Measurements from ENCODE around the gene RALA.
"Not testable (repeated sequence)": the region's sequence is repeated elsewhere in the genome, so short reads cannot be mapped to it uniquely, and the experiment has no call there.

The RALA gene

DNA sequence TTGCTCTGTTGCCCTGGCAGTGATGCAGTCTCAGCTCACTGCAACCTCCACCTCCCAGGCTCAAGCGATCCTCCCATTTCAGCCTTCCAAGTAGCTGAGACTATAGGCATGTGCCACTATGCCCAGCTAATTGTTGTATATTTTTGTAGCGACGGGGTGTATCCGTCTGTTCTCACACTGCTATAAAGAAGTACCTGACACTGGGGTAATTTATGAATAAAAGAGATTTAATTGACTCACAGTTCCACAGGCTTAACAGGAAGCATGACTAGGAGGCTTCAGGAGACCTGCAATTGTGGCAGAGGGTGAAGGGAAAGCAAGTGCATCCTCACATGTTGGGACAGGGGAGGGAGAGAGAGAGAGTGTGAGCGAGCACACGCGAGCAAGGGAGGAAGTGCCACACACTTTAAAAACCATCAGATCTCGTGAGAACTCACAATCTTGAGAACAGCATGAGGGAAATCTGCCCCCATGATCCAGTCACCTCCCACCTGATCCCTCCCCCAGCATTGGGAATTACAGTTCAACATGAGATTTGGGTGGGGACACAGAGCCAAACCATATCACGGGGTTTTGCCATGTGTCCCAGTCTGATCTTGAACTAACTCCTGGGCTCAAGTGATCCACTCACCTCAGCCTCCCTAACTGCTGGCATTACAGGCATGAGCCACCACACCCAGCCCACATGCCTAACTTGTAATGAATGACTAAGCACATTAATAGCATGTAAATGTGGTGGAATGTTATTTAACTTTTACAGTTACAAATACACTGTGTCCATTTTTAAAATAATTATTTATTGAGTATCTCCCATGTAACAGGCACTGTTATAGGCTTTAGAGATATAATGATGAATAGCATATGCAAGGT lies 65.5 kb downstream of the RALA start:
- DNase-seq: peak; percentile 48

DNA sequence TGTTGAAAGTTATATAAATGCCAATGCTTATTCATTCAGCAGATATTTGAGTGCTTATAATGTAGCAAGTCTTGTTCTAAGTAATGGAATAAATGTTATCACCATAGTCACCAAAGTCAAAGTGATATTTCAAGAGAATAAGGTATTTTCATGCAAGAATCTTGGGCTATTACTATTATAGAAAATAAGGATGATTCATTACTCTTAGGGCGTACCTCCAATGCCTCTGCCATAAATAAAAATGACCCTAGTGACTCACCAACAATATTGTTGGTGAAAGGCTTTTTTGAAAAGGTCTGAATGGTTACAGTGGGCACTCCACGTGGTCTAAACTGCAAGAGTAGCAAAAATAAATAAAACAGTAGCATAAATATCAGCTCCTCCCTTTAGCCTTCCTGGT lies 68.4 kb downstream of the RALA start:
- peak; percentile 65 for DNase-seq

DNA sequence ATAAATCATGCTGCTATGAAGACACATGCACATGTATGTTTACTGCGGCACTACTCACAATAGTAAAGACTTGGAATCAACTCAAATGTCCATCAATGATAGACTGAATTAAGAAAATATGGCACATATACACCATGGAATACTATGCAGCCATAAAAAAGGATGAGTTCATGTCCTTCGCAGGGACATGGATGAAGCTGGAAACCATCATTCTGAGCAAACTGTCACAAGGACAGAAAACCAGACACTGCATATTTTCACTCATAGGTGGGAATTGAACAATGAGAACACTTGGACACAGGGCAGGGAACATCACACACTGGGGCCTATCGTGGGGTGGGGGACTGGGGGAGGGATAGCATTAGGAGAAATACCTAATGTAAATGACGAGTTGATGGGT lies 69.7 kb downstream of the RALA start:
- DNase-seq: not testable (repeated sequence)

DNA sequence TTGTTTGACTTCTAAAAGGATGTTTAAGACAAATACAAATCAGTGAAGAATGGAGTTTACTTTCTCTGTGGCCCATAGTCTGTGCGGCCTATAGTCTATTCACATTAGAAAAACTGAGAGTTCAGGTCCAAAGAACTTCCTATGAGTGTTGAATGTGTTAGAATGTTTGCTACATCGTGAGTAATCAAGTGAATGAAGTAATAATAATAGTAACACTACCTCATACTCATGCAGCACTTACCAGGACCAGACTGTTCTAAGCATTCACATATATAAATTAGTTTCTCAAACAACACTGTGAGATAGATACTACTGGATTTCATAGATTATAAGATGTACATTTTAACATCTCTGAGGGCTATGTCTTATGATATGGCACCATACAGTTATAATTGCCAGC lies 70.4 kb downstream of the RALA start:
- DNase-seq: no peak

DNA sequence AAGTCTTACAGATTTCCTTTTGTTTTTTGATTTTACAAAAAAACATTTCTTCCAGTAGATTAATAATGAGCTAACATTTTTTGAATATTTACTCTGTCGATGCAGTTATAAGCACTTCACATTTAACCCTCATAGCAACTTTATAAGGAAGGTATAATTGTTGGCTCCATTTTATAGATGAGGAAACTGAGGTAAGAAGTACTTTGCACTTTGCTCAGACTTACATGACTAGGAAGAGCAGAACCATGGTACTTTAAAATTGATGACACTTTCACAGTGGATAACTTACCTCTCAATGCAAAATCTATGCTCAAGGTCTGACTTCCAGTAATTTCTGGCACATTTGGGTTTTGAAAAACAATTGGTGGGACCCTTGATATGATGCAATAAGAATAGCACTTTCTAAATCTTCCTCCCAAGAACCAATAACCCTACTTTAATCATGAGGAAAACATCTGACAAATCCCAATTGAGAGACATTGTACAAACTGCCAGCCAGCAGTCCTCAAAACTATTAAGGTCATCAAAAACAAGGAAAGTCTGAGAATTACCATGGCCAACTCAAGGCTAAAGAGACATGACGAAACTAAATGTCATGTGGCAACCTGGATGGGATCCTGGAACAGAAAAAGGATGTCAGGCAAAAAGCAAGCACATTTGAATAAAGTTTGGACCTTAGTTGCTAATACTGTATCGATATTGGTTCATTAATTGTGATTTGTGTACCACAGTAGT lies 72.6 kb downstream of the RALA start:
- DNase-seq: no peak

DNA sequence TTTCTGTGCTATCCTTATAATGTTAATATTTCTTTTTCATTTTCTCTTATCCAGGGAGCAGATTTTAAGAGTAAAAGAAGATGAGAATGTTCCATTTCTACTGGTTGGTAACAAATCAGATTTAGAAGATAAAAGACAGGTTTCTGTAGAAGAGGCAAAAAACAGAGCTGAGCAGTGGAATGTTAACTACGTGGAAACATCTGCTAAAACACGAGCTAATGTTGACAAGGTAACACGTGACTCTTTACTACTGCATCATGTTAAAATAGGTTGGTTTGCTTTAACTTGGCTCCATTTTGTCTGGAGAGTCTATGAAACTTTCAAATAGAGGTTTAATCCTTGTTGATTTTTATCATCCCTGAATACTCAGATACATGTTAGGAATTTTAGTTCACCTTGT lies 73.3 kb downstream of the RALA start:
- no peak for DNase-seq

DNA sequence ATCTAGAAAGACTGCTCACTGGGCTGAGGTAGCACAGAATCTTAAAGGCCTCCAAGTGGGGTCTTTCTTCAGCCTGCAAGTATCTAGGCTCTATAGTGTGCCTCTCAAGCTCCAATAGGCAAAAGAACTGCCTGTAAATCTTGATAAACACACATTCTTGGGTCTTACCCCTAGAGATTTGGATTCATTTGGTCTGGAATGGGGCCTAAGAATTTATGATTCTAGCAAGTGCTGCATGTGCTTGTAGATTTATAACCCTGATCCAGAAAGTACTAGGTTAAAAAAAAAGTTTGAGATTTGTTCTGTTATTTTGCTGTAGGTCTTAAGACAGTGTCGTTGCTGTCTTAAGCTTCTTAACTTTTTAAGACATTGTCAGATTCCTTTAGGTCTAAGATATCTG lies 74.1 kb downstream of the RALA start:
- no peak for DNase-seq

DNA sequence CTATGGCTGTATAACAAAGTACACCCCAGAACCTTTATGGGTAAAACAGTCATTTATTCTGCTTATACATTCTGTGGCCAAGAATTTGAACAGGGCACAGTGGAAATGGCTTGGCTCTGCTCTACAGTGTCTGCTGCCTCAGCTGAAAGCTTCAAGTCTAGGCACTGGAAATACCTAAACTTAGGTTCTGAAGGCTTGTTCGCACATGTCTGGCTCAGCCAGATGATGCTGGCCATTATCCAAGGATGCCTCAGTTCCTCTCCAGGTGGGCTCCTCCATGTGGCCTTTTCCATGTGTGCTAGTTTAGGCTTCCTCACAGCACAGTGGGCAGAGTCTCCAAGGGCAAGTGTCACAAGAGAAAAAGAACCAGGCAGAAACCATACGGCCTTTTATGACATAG lies 76.8 kb downstream of the RALA start:
- no peak for DNase-seq

DNA sequence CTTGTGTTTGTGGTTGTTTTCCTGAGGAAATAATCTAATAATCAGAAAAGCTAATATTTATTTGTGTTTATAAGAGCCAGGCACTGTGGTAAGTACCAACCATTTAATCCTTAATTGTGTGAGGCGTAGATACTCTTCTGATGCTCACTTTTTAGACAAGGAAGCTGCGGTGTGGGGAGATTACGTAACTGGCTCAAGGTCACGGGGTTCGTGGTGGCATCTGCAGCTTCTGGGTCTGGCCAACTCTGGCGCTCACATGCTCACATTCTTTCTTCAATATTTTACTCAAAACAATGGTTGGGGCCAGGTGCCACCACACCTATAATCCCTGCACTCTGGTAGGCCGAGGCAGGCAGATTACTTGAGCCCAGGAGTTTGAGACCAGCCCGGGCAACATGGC lies 77.6 kb downstream of the RALA start:
- no peak for DNase-seq

DNA sequence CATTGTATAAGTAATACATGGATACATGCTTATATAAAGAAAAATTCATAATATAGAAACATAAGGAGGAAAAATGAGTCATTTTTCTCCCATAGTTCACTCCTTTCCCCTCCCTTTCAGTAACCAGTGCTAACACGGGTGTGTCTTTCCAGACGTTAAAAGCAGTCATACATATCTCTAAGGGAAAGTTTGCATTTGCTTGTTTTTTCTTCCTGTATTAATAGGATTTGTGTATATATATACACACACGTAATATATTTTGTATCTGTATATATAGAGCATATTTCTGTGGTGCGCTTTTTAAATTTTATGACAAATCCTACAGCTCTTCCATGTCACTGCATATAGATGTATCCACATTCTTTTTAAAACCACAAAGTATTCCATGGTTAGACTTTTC lies 78.8 kb downstream of the RALA start:
- peak; percentile 65 for DNase-seq

DNA sequence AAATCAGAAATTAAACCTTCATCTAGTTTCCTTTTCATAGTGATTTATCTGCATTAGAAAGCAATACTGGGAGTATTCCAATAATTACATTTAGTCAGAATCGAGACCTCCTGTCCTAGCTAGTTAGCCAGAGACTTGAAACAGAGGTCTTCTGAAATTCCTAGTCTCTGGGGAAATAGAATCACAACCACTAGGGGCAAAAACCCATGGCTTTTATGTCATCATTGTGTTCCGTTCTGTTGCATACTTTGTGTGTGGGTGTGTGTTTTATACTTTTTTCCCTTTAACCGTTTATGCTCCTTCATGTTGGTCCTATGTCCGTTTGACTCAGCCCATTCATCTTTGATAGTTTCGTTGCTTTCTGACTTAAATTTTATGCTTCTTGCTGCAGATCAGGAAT lies 79.8 kb downstream of the RALA start:
- DNase-seq: no peak

DNA sequence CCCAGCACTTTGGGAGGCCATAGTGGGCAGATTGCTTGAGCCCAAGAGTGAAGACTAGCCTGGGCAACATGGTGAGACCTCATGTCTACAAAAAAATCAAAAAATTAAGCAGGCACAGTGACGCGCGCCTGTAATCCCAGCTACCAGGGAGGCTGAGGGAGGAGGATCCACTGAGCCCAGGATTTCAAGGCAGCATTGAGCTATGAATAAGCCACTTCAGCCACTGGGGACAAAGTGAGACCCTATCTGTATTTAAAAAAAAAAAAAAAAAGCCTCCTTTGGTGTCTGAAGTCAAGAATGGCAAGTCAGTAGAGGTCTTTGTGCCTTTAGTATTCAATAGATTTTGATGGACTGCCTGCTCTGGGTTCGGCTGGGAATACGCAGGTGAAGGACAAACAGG lies 85.7 kb downstream of the RALA start:
- no peak for DNase-seq

DNA sequence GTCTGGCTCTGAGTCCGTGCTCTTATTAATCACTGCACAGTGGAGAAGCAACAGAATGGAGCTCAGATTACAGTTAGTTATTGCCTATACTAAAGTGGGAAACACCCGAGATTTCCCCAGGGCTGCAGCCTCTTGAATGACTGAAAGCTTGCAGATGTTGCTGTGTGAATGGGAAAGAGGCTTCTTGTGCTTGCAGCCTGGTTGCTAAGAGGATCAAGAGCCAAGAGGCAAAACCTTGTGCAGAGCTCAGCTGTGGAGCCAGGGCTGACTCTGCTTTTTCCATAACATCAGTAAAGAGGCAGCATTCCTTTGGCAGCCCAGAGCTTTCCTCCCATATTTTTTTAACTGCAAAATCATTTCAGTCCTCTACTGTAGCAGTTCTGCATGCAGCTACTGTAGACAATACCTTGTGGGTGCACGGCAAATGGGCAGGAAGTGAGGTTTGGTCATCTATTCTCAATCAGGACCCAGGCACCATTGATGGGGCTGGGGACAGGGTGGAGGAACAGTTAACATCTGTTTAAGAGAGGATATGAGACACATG lies 86.5 kb downstream of the RALA start:
- DNase-seq: peak; percentile 61

DNA sequence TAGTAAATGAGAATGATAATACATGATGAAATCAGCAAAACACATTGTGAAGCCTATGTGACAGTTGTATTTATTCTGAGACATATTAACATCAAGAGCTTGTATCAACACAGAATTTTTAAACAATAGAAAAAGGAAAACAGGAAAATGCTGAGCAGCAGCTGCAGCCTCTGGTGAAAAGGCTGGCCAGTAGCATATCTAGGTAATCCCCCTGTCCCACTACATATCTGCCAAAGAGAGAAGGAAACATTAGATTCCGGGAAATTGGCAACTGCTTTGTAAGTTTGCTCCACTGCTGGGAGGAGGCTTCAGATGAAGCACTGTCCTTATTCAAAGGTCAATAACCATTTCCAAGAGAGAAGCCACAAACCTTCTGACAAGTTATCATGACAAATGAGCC lies 89.4 kb downstream of the RALA start:
- no peak for DNase-seq

DNA sequence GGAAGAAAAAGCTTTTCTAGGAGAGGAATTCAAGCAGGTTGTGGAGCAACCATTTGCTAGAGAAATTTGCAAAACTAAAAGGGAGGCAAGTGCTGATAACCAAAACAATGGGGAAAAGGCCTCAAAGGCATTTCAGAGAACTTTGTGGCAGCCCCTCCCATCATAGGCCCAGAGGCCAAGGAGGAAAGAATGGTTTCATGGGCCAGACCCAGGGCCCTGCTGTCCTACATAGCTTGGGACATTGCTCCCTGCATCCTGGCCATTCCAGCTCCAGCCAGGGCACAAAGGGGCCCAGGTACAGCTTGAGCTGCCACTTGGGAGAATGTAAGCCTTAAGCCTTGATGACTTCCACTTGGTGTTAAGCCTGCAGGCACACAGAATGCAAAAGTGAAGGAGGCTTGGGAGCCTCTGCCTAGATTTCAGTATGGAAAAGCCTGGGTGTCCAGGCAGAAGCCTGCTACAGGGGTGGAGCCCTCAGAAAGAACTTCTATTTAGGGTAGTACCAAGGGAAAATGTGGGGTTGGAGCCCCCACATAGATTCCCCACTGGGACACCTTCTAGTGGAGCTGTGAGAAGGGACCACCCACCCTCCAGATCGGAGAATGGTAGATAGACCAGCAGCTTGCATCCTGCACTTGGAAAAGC lies 91.2 kb downstream of the RALA start:
- DNase-seq: no peak

DNA sequence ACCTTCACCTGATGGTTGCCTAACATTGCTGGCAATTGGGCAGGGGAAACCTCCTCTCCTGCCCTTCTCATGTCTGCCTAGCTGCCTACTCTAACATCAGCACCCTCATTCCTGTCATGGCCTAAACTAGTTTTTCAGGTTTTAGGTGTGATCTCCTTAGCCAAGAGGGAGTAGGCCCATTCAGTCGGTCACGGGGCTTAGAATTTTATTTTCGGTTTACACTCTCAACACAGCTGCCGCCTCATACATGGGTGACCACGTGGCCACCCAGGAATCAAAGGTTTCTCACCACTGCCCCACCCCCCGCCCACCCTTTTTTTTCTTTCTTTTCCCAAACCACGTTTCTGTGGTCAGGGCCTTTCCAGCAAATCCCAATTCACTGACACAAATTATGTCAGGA lies 97.2 kb downstream of the RALA start:
- DNase-seq: peak; percentile 34

DNA sequence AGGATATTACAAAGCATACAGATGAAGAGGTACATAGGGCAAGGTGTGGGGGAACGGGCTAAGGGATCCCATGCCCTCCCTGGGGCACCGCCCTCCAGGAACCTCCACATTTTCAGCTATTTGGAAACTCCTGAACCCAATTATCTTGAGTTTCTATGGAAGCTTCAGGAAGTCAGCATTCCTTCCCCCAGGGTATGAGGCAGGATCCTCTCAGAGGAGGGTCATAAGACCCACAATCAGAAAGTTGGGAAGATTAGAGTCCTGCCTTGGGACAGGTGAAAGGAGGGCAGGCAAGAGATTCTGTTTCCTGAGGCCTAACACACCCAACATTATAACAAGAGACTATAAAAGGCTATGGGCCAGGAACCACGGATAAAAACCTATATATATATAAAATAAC lies 98.0 kb downstream of the RALA start:
- DNase-seq: no peak

DNA sequence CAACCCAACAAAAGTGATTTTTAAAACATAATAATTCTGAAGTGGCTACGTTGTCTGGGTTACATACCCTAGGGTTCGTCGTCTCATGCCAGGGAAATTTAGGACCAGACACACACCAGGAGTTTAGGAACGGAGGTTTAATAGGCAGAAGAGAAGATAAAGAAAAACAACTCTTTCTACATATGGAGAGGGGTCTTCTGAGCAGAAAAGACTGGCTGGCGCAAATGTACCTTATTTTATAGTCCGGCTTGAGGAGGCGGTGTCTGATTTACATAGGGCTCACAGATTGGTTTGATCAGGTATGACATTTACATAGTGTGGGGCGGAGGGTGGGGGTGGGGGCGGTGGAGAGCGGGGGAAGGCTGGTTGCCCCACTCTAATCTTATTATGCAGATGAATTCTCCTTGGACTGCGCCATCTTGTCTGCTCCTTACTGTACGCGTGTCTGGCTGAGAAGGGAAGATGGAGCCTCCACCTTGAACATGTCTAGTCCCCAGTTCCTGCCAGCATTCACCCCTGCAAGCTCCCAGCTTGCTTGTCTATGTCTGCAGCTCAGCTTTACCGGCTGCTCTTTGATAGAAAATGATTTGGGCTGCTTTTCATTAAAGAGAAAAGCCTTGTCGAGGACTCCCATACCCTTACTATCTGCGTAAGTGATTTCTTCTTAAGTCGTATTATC lies 98.7 kb downstream of the RALA start:
- DNase-seq: no peak

DNA sequence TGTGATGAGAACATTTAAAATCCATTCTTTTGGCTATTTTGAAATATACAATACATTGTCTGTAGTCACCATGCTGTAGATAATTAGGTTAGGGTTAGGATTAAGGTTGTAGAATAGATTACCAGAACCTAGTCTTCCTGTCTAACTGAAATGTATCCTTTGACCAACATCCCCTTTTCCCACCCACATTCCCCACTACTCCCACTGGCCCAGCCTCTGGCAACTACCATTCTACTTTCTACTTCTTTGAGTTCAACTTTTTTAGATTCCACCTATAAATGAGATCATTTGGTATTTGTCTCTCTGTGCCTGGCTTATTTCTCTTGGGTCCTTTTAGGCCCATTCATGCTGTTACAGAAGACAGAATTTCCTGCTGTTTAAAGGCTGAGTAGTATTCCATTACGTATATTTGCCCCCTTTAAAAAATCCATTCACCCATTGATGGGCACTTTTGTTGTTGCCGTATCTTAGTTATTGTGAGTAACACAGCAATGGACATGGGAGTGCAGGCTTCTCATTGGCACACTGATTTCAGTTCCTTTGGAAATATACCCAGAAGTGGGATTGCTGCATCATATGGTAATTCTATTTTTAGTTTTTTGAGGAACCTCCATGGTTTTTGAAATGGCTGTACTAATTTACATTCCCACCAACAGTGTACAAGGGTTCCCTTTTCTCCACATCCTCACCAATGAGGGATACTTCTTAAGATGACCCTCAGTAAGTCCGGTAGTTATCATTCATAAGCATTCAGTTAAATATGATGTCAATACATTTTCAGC lies 104.0 kb downstream of the RALA start:
- no peak for DNase-seq

DNA sequence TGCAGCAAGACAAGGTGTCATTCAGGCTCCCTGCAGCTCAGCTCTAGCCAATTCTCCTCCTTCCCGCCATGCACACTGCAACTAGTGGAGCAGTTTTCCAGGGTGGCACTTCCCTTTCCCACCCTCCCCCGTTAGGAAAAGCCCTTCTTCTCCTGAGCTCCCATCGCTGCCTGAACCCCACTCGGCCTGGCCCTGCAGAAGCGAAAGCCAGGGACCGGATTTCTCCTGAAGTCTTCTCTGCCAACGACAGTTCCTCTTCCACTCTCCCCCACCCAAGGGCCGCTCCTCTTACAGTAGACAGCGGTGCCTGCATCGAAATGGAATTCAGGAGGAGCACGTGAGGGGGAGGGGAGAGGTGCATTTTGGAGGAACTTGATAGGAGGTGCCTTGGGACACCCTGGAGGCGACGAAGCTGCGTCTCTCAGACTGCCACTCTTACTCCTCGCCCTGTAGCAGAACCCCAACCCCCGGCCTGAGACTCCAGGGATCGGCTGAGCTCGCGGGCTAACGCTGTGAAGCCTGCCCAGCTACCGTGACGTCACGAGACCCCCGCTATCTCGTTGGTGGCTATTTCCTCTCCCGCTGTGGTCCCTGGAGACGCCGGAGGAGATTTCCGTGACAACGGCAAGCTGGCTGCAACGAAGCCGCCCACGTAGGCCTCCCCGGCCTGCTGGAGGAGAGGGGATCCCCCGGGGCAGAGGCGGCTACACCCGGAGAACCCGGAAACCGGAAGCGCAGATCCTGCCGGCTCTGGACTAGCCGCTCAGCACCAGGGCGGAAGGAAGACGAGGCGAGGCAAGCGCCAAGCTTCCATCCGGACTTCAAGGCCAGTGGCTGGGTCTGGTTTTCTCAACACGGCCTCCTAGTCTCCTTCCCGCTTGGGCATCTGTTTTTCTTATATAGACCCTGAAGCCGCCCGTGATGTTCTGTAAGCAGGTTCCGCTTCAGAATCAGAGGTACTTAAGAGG lies 109.7 kb downstream of the RALA start:
- peak; percentile 98 for DNase-seq
